ENCODE measurements around the gene MED27.

GRCh38 chr9:131892902-131893500 is 186.7 kb downstream of the MED27 start:
- TF ChIP-seq POLR2AphosphoS5 (IDR thresholded peaks at IDR 0.05; ENCODE audit: low read depth, low read length) (no peak), POLR2A (IDR thresholded peaks at IDR 0.05; ENCODE audit: low read depth, low read length) (no peak)

Measured in GM12892 (cell line).